Myocyte (in vitro differentiated cells): ENCODE data around the gene DAGLA. TPM values are rescaled to one million over a fixed set of nuclear protein-coding genes. Genes with fewer than 3 reads are reported as not detected.
A peak's percentile ranks its signal among the peaks of the same experiment; 100 is the strongest.
"Not testable (repeated sequence)": the region's sequence is repeated elsewhere in the genome, so short reads cannot be mapped to it uniquely, and the experiment has no call there.

Source experiments
- DNase-seq: peaks from one replicate; pipeline ENCODE4 v3.0.0-alpha.2; 2012; ENCODE audit warnings: low read depth
- polyA plus RNA-seq: library from polyadenylated mRNA; unstranded; fragments of >200 nt; gene quantifications from one replicate; pipeline ENCODE4 v1.2.1, GENCODE V29; 2012; ENCODE audit warnings: missing spikeins
- total RNA-seq: library from RNA; depleted of rRNA; stranded (reverse); fragments of >200 nt; gene quantifications from 2 replicates; pipeline ENCODE4 v1.2.3, GENCODE V29; 2014

Gene DAGLA
- 2.9 and 4.3 TPM in 2 replicates for total RNA-seq
- 2.3 TPM for polyA plus RNA-seq

- DNase-seq, result peak; percentile 70
These were observed at the start of gene DAGLA for GRCh38 chr11:61679893-61680621. DAGLA (plus strand) TSS chr11:61680391; CDS start chr11:61720156, 39,765 bp downstream.

- DNase-seq, result no peak
These were observed 48.1 kb upstream of the DAGLA start for GRCh38 chr11:61632096-61632495.

- no peak for DNase-seq
These were observed 44.9 kb upstream of the DAGLA start for GRCh38 chr11:61635304-61635703.

GRCh38 chr11:61635787-61636186, 44.4 kb upstream of the DAGLA start:
- DNase-seq, result no peak

GRCh38 chr11:61636676-61637075, 43.5 kb upstream of the DAGLA start:
- DNase-seq, result no peak

- peak; percentile 70 for DNase-seq
These were observed 42.9 kb upstream of the DAGLA start for GRCh38 chr11:61637277-61637676.

GRCh38 chr11:61639816-61640443, 40.3 kb upstream of the DAGLA start:
- no peak for DNase-seq

- no peak for DNase-seq
These were observed 38.0 kb upstream of the DAGLA start for GRCh38 chr11:61642162-61642561.

- DNase-seq, result no peak
These were observed 34.9 kb upstream of the DAGLA start for GRCh38 chr11:61645179-61645868.

GRCh38 chr11:61647529-61647928, 32.7 kb upstream of the DAGLA start:
- DNase-seq, result no peak

- DNase-seq, result peak; percentile 98
These were observed 29.2 kb upstream of the DAGLA start for GRCh38 chr11:61650781-61651571.

GRCh38 chr11:61652135-61652534, 28.1 kb upstream of the DAGLA start:
- no peak for DNase-seq

- no peak for DNase-seq
These were observed 25.8 kb upstream of the DAGLA start for GRCh38 chr11:61654397-61654829.

GRCh38 chr11:61655266-61656159, 24.7 kb upstream of the DAGLA start:
- DNase-seq, result not testable (repeated sequence)

- DNase-seq, result no peak
These were observed 23.7 kb upstream of the DAGLA start for GRCh38 chr11:61656347-61657077.

GRCh38 chr11:61657566-61658290, 22.5 kb upstream of the DAGLA start:
- DNase-seq, result no peak

- no peak for DNase-seq
These were observed 20.6 kb upstream of the DAGLA start for GRCh38 chr11:61659413-61660196.

GRCh38 chr11:61660997-61661396, 19.2 kb upstream of the DAGLA start:
- DNase-seq, result not testable (repeated sequence)
